Ureter (tissue), 1 donor: ENCODE results near the gene RALGPS2. TPM values are rescaled to one million over a fixed set of nuclear protein-coding genes. Genes with fewer than 3 reads are reported as not detected.
"Not testable (repeated sequence)": the region's sequence is repeated elsewhere in the genome, so short reads cannot be mapped to it uniquely, and the experiment has no call there.

Experiments used
- DNase-seq: peaks from one replicate; pipeline ENCODE4 v3.0.0-alpha.2; 2020; ENCODE audit warnings: low spot score
- total RNA-seq: library from RNA; stranded (reverse); gene quantifications from one replicate; pipeline ENCODE4 v1.2.4, GENCODE V29; 2023
- donor health status: DM: yes; HTN: yes; CAD: no.

The RALGPS2 gene
- total RNA-seq, 1 donor from 2014 or later, result 39.2 TPM

- no peak for DNase-seq
These were observed 56.7 kb downstream of the RALGPS2 start for GRCh38 chr1:178781533-178782330.

GRCh38 chr1:178784131-178784536, 59.1 kb downstream of the RALGPS2 start:
- no peak for DNase-seq

- DNase-seq, result no peak
These were observed 67.3 kb downstream of the RALGPS2 start for GRCh38 chr1:178792394-178792793.

GRCh38 chr1:178796013-178796412, 71.0 kb downstream of the RALGPS2 start:
- no peak for DNase-seq

- no peak for DNase-seq
These were observed 72.5 kb downstream of the RALGPS2 start for GRCh38 chr1:178797590-178797989.

GRCh38 chr1:178798232-178798861, 73.3 kb downstream of the RALGPS2 start:
- DNase-seq, result no peak

GRCh38 chr1:178802873-178803272, 77.8 kb downstream of the RALGPS2 start:
- DNase-seq, result no peak

GRCh38 chr1:178806665-178807300, 81.7 kb downstream of the RALGPS2 start:
- DNase-seq, result no peak

GRCh38 chr1:178808529-178808928, 83.5 kb downstream of the RALGPS2 start:
- DNase-seq, result no peak

- DNase-seq, result no peak
These were observed 85.5 kb downstream of the RALGPS2 start for GRCh38 chr1:178810585-178810984.

- no peak for DNase-seq
These were observed 93.4 kb downstream of the RALGPS2 start for GRCh38 chr1:178818416-178818815.

GRCh38 chr1:178819123-178819522, 94.1 kb downstream of the RALGPS2 start:
- DNase-seq, result no peak

GRCh38 chr1:178821134-178821866, 96.3 kb downstream of the RALGPS2 start:
- DNase-seq, result no peak

- DNase-seq, result no peak
These were observed 100.1 kb downstream of the RALGPS2 start for GRCh38 chr1:178825167-178825566.

- no peak for DNase-seq
These were observed 119.4 kb downstream of the RALGPS2 start for GRCh38 chr1:178844436-178844835.

- DNase-seq, result no peak
These were observed 121.3 kb downstream of the RALGPS2 start for GRCh38 chr1:178846306-178846705.

GRCh38 chr1:178847396-178847849, 122.4 kb downstream of the RALGPS2 start:
- no peak for DNase-seq

GRCh38 chr1:178847919-178848318, 122.9 kb downstream of the RALGPS2 start:
- not testable (repeated sequence) for DNase-seq

- no peak for DNase-seq
These were observed 124.9 kb downstream of the RALGPS2 start for GRCh38 chr1:178849918-178850317.

- no peak for DNase-seq
These were observed 132.1 kb downstream of the RALGPS2 start for GRCh38 chr1:178857126-178857525.

GRCh38 chr1:178862416-178862815, 137.4 kb downstream of the RALGPS2 start:
- DNase-seq, result no peak

- DNase-seq, result no peak
These were observed 137.8 kb downstream of the RALGPS2 start for GRCh38 chr1:178862864-178863263.
